IPS-18a (cell line): ENCODE data around the gene MCAM.

Experiments
- H3K27ac ChIP-seq: one replicate; pipeline ENCODE4 v1.5.1; 2013; ENCODE audit warnings: low read length
- H3K27me3 ChIP-seq: one replicate; pipeline ENCODE4 v1.6.1; 2013; ENCODE audit warnings: mild to moderate bottlenecking, low read length; ENCODE audit not compliant: control insufficient read depth, insufficient read depth
- H3K36me3 ChIP-seq: one replicate; pipeline ENCODE4 v1.6.1; 2013; ENCODE audit warnings: low read depth, low read length; ENCODE audit not compliant: control insufficient read depth
- H3K4me1 ChIP-seq: one replicate; pipeline ENCODE4 v1.6.1; 2013; ENCODE audit warnings: low read depth, low read length; ENCODE audit not compliant: control insufficient read depth
- H3K4me3 ChIP-seq: one replicate; pipeline ENCODE4 v1.5.1; 2013; ENCODE audit warnings: low read length
- H3K9ac ChIP-seq: one replicate; pipeline ENCODE4 v1.6.1; 2013; ENCODE audit warnings: mild to moderate bottlenecking, low read length, moderate library complexity
- H3K9me3 ChIP-seq: one replicate; pipeline ENCODE4 v1.6.1; 2013; ENCODE audit warnings: low read depth, low read length; ENCODE audit not compliant: control insufficient read depth

Gene MCAM

DNA sequence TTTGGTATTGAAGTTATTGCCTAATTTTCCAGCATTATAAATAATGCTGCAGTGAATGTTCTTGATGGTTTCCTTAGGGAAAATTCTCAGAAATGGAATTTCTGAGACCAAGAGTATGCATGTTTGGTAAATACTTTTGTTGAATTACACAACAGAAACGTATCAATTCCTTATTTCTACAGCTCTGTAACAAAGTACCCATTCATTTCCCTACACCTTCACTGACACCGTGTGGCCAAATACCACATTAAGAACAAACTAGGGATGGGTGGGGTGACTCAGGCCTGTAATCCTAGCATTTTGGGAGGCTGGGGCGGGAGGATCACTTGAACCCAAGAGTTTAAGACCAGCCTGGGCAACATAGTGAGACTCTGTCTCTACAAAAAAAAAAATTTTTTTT, 21.8 kb downstream of the MCAM start:
- H3K36me3 ChIP-seq, result peaks cover 38% of the 10 kb centered on the region
- H3K9ac ChIP-seq, result no peak overlapping the region
- H3K9me3 ChIP-seq, result no peaks in the 10 kb centered on the region
- no peaks in the 10 kb centered on the region for H3K4me1 ChIP-seq
- H3K27me3 ChIP-seq, result no peaks in the 10 kb centered on the region
- H3K27ac ChIP-seq, result no peak overlapping the region
- H3K4me3 ChIP-seq, result no peak overlapping the region

DNA sequence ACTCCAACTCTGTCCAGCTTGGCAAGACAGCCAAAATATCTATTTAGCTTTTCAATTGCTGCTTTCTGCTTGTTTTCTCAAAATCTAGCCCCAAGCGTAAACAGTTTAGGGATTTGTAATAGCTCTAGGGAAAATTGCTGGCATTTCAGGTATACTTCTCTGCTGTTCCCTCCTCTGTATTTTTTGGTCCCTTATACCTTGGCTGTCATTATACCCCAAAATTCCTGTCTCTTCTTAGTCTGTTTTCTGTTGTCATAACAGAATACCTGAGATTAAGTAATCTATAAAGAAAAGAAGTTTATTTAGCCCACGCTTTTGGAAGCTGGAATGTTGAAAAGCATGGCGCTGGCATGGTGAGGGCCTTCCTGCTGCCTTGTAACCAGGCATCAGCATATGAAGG, 23.5 kb downstream of the MCAM start:
- Histone ChIP-seq H3K9ac (no peak overlapping the region), H3K9me3 (no peaks in the 10 kb centered on the region), H3K4me3 (no peak overlapping the region), H3K4me1 (no peaks in the 10 kb centered on the region), H3K27ac (no peak overlapping the region), H3K27me3 (no peaks in the 10 kb centered on the region), H3K36me3 (peaks cover 32% of the 10 kb centered on the region)

DNA sequence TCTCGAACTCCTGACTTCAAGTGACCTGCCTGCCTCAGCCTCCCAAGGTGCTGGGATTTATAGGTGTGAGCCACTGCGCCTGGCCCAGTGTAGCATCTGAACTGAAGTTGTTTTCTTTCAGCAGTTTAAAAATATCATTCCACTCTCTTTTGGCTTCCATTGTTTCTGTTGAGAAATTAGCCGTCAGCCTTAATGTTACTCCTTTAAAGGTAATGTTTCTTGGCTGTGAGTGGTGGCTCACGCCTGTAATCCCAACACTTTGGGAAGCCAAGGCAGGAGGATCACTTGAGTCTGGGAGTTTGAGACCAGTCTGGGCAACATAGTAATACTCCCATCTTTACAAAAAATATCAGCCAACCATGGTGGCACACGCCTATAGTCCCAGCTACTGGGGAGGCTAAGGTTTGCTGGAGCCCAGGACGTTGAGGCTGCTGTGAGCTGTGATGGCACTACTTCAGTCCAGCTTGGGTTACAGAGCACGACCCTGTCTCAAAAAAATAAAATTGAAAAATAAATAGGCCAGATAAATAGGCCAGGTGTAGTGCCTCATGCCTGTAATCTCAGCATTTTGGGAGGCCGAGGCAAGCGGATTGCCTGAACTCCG, 25.9 kb downstream of the MCAM start:
- H3K4me1 ChIP-seq, result no peaks in the 10 kb centered on the region
- peaks cover 35% of the 10 kb centered on the region for H3K36me3 ChIP-seq

GRCh38 chr11:119288219-119288618, 28.7 kb downstream of the MCAM start:
- Histone ChIP-seq H3K9ac (no peak overlapping the region), H3K9me3 (no peaks in the 10 kb centered on the region), H3K27me3 (no peaks in the 10 kb centered on the region), H3K36me3 (peaks cover 46% of the 10 kb centered on the region), H3K4me1 (no peaks in the 10 kb centered on the region), H3K4me3 (no peak overlapping the region), H3K27ac (no peak overlapping the region)

More for the DNA sequence above, 25.9 kb downstream of the MCAM start:
- no peak overlapping the region for H3K9ac ChIP-seq
- no peaks in the 10 kb centered on the region for H3K27me3 ChIP-seq
- no peak overlapping the region for H3K4me3 ChIP-seq
- H3K27ac ChIP-seq, result no peak overlapping the region
- no peaks in the 10 kb centered on the region for H3K9me3 ChIP-seq

DNA sequence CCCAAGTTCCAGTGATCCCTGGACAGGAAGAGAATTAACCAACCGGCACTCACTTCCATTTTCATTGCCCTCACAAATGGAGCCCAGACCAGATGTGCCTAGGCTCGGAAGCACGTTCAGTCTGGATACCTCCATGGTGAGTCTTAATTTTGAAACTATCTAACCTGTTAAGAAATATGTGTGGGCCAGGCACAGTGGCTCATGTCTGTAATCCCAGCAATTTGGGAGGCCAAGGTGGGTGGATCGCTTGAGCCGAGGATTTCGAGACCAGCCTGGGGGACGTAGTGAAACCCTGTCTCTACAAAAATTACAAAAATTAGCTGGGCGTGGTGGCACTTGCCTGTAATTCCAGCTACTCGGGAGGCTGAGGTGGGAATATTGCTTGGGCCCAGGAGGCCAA, 31.5 kb downstream of the MCAM start:
- H3K9ac ChIP-seq, result no peak overlapping the region
- no peaks in the 10 kb centered on the region for H3K27me3 ChIP-seq
- peaks cover 43% of the 10 kb centered on the region for H3K36me3 ChIP-seq
- no peak overlapping the region for H3K4me3 ChIP-seq
- no peak overlapping the region for H3K27ac ChIP-seq
- H3K9me3 ChIP-seq, result no peaks in the 10 kb centered on the region
- H3K4me1 ChIP-seq, result no peaks in the 10 kb centered on the region

DNA sequence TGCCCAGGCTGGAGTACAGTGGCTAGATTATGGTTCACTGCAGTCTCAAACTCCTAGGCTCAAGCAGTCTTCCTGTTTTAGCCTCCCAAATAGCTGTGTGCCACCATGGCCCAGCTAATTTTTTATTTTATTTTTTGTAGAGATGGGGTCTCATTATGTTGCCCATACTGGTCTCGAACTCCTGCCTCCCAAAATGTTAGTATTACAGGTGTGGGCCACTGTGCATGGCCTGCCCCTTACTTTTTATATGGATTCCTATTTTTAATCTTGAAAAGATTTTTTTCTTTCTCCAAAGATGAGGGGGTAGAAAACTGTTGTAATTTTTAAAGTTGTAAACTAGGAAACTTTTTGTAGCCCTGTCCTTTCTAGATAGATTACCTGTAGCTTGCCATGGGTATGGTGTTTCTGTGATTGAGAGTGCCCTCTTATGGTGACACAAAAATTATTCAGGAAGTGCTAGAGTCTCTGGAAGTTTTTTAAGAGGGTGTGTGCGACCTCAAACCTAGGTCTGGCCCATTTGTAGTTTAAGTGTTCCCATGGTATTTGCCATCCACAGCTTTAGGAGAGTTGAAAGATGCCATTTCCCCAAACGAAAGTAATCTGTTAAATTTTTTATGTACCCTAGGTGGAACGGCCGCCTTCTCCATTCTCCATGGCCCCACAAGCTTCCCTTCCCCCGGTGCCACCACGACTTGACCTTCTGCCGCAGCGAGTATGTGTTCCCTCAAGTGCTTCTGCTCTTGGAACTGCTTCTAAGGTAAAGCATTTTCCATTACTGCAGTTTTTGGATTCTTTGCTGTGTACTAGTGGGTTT, 32.4 kb downstream of the MCAM start:
- H3K36me3 ChIP-seq, result peaks cover 42% of the 10 kb centered on the region
- H3K9me3 ChIP-seq, result no peaks in the 10 kb centered on the region
- no peaks in the 10 kb centered on the region for H3K4me1 ChIP-seq
- no peaks in the 10 kb centered on the region for H3K27me3 ChIP-seq
- H3K9ac ChIP-seq, result no peak overlapping the region
- H3K4me3 ChIP-seq, result no peak overlapping the region
- no peak overlapping the region for H3K27ac ChIP-seq

GRCh38 chr11:119282495-119282894, 34.4 kb downstream of the MCAM start:
- Histone ChIP-seq H3K36me3 (peaks cover 41% of the 10 kb centered on the region), H3K4me1 (no peaks in the 10 kb centered on the region), H3K9me3 (no peaks in the 10 kb centered on the region), H3K27ac (no peak overlapping the region), H3K9ac (no peak overlapping the region), H3K4me3 (no peak overlapping the region), H3K27me3 (no peaks in the 10 kb centered on the region)

DNA sequence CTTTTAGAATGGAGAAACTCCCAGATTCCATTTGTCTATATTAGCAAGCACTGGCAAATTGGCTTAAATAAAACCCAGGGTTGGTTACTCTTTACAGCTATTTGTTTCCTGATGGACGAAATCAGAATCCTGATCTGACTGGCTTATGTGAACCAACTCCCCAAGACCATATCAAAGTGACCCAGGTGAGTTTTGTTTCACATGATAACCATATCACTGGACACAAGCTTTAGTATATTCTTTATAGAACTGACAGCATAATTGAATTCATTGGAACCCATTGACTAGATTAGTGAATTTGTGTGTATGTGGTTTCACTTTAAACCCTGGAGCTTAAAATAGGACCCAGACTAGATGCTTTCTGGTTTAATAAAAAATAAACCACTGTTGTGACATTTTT, 39.3 kb downstream of the MCAM start:
- no peak overlapping the region for H3K27ac ChIP-seq
- H3K9ac ChIP-seq, result no peak overlapping the region
- no peaks in the 10 kb centered on the region for H3K27me3 ChIP-seq
- no peak overlapping the region for H3K4me3 ChIP-seq
- no peaks in the 10 kb centered on the region for H3K4me1 ChIP-seq
- no peaks in the 10 kb centered on the region for H3K9me3 ChIP-seq
- H3K36me3 ChIP-seq, result peaks cover 51% of the 10 kb centered on the region

DNA sequence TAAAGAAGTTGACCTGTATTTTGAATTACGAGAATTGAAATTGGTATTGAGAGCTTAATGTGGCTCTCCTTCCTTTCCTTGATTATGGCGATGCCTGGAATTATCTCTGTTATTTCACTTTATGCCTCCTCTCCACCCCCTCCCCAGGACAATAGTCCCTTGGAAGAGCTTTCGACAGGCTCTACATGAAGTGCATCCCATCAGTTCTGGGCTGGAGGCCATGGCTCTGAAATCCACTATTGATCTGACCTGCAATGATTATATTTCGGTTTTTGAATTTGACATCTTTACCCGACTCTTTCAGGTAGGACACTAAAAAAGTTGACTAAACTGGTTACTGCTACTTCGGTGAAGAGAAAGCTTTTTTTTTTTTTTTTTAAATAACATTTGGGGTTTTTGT, 43.2 kb downstream of the MCAM start:
- Histone ChIP-seq H3K27me3 (no peaks in the 10 kb centered on the region), H3K4me1 (no peaks in the 10 kb centered on the region), H3K36me3 (peaks cover 48% of the 10 kb centered on the region), H3K9ac (no peak overlapping the region), H3K27ac (no peak overlapping the region), H3K9me3 (no peaks in the 10 kb centered on the region), H3K4me3 (no peak overlapping the region)

DNA sequence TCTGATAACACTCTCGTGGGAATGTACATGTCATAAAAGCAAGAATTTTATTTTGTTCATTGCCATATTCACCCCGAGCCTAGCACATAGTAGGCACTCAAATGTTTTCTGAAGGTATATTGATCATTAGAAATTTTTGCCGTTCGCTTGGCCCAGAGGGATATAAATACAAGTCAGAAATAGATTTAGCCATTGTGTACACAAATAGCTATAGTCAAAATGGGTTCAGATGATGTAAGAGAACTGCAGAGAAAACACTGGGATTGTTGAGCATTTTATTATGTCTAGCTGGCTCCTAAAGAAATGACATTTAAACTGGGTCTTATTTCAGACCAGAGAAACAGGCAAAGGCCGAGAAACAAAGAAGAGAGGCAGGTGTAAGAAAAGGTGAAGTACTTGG, 49.3 kb downstream of the MCAM start:
- Histone ChIP-seq H3K4me3 (no peak overlapping the region), H3K4me1 (no peaks in the 10 kb centered on the region), H3K36me3 (no peaks in the 10 kb centered on the region), H3K27me3 (no peaks in the 10 kb centered on the region), H3K9me3 (no peaks in the 10 kb centered on the region), H3K9ac (no peak overlapping the region), H3K27ac (no peak overlapping the region)

DNA sequence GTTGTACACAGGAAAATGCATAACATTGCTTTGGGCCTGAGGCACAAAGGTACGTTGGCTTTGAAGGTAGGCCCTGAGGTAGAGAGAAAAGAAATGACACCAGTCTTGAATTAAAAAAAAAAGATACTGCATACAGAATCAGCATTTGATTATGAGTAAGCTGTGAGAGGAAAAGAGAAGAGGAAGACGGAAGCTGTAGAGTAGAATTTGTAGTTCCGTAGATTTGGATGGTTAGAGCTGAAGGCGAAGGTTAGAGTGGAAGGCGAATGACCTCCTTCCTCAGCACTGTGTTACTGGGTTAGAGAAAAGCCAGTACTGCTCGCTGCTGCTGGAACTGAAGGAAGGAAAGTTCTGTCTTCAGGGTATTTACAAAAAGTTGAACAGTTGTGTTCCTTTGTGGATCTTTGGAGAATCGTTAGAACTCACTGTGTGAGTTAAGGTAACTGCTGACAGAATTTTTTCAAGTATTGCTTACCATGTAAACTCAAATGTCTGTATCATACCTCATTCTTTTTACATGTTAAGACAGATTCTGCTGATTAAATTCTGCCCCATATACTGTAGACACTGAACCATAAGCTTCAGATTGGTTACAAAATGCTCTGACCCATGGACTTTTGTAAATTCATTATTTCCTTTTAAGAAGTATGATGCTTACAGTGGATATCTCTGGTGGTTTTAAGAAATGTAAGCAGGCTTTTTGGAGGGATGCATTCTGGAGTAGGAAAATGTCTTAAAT, 50.2 kb downstream of the MCAM start:
- Histone ChIP-seq H3K27ac (no peak overlapping the region), H3K4me1 (no peaks in the 10 kb centered on the region), H3K9ac (no peak overlapping the region), H3K36me3 (no peaks in the 10 kb centered on the region), H3K9me3 (no peaks in the 10 kb centered on the region), H3K4me3 (no peak overlapping the region), H3K27me3 (no peaks in the 10 kb centered on the region)
